Effector CD4-positive, alpha-beta T cell (primary cell): ENCODE data around the gene HOXA1.
"Not testable (repeated sequence)": the region's sequence is repeated elsewhere in the genome, so short reads cannot be mapped to it uniquely, and the experiment has no call there.

ENCODE experiments used
- DNase-seq: peaks from one replicate; pipeline ENCODE4 v3.0.0-alpha.2; 2020

Gene HOXA1

GRCh38 chr7:27091941-27092818 lies 3.6 kb downstream of the HOXA1 start:
- DNase-seq, result no peak

GRCh38 chr7:27091105-27091504 lies 4.7 kb downstream of the HOXA1 start:
- no peak for DNase-seq

GRCh38 chr7:27088002-27088922 lies 7.5 kb downstream of the HOXA1 start:
- DNase-seq, result no peak

- no peak for DNase-seq
Observed at GRCh38 chr7:27083646-27084045, 12.2 kb downstream of the HOXA1 start.

GRCh38 chr7:27082171-27082570 lies 13.6 kb downstream of the HOXA1 start:
- no peak for DNase-seq

GRCh38 chr7:27080844-27081436 lies 14.9 kb downstream of the HOXA1 start:
- DNase-seq, result no peak

GRCh38 chr7:27079234-27079975 lies 16.4 kb downstream of the HOXA1 start:
- no peak for DNase-seq

- no peak for DNase-seq
Observed at GRCh38 chr7:27078616-27079233, 17.1 kb downstream of the HOXA1 start.

GRCh38 chr7:27073076-27073475 lies 22.7 kb downstream of the HOXA1 start:
- DNase-seq, result no peak

- no peak for DNase-seq
Observed at GRCh38 chr7:27071622-27072390, 24.0 kb downstream of the HOXA1 start.

GRCh38 chr7:27068259-27068658 lies 27.5 kb downstream of the HOXA1 start:
- no peak for DNase-seq

- no peak for DNase-seq
Observed at GRCh38 chr7:27066148-27066547, 29.7 kb downstream of the HOXA1 start.

- DNase-seq, result no peak
Observed at GRCh38 chr7:27065709-27066108, 30.1 kb downstream of the HOXA1 start.

- no peak for DNase-seq
Observed at GRCh38 chr7:27064661-27065060, 31.1 kb downstream of the HOXA1 start.

GRCh38 chr7:27064159-27064558 lies 31.6 kb downstream of the HOXA1 start:
- no peak for DNase-seq

GRCh38 chr7:27062946-27063345 lies 32.9 kb downstream of the HOXA1 start:
- no peak for DNase-seq

GRCh38 chr7:27053153-27053552 lies 42.6 kb downstream of the HOXA1 start:
- DNase-seq, result no peak

- no peak for DNase-seq
Observed at GRCh38 chr7:27051451-27051850, 44.3 kb downstream of the HOXA1 start.

- no peak for DNase-seq
Observed at GRCh38 chr7:27048438-27048837, 47.4 kb downstream of the HOXA1 start.

GRCh38 chr7:27046854-27047549 lies 48.8 kb downstream of the HOXA1 start:
- DNase-seq, result no peak

- not testable (repeated sequence) for DNase-seq
Observed at GRCh38 chr7:27045972-27046371, 49.8 kb downstream of the HOXA1 start.
